HepG2 (cell line): Measurements from ENCODE around the gene MFRP. TPM values are rescaled to one million over a fixed set of nuclear protein-coding genes. Genes with fewer than 3 reads are reported as not detected.
A peak's percentile ranks its signal among the peaks of the same experiment; 100 is the strongest.

Source experiments
- ARID2 ChIP-seq: sonication (generic); formaldehyde crosslinking; IDR thresholded peaks from 2 replicates; pipeline ENCODE4 v1.8.1; 2022; ENCODE audit warnings: mild to moderate bottlenecking, missing genetic modification reagents, borderline replicate concordance
- FLYWCH1 ChIP-seq: sonication (generic); formaldehyde crosslinking; IDR thresholded peaks from 2 replicates; pipeline ENCODE4 v1.8.1; 2023; ENCODE audit warnings: mild to moderate bottlenecking, missing genetic modification reagents
- GATAD2A ChIP-seq: IDR thresholded peaks from 2 replicates; pipeline ENCODE4 v1.6.1; 2016
- HNRNPL ChIP-seq: fragments of 200-400 bp; formaldehyde crosslinking; IDR thresholded peaks from 2 replicates; pipeline ENCODE4 v1.6.1; 2017; ENCODE audit warnings: mild to moderate bottlenecking, low read depth, low read length
- HOXA5 ChIP-seq: sonication (generic); formaldehyde crosslinking; IDR thresholded peaks from 2 replicates; pipeline ENCODE4 v1.4.0; 2020; ENCODE audit warnings: missing genetic modification reagents
- IRX3 ChIP-seq: sonication (generic); formaldehyde crosslinking; IDR thresholded peaks from 2 replicates; pipeline ENCODE4 v1.8.1; 2023; ENCODE audit warnings: mild to moderate bottlenecking, low read depth, missing genetic modification reagents, borderline replicate concordance
- KAT8 ChIP-seq: IDR thresholded peaks from 2 replicates; pipeline ENCODE4 v1.6.1; 2016; ENCODE audit warnings: missing genetic modification reagents, missing compliant biosample characterization
- MXD3 ChIP-seq: IDR thresholded peaks from 2 replicates; pipeline ENCODE4 v1.6.1; 2016; ENCODE audit warnings: mild to moderate bottlenecking, missing biosample characterization, missing genetic modification reagents
- NR3C1 ChIP-seq: sonication (generic); formaldehyde crosslinking; IDR thresholded peaks from 2 replicates; pipeline ENCODE4 v1.4.0; 2020; ENCODE audit warnings: missing genetic modification reagents
- SALL1 ChIP-seq: sonication (generic); formaldehyde crosslinking; IDR thresholded peaks from 2 replicates; pipeline ENCODE4 v1.8.0; 2022; ENCODE audit warnings: mild to moderate bottlenecking, missing genetic modification reagents
- SIX1 ChIP-seq: sonication (generic); formaldehyde crosslinking; IDR thresholded peaks from 2 replicates; pipeline ENCODE4 v1.4.0; 2020; ENCODE audit warnings: missing genetic modification reagents, borderline replicate concordance
- SMAD9 ChIP-seq: sonication (generic); formaldehyde crosslinking; IDR thresholded peaks from 2 replicates; pipeline ENCODE4 v1.5.1; 2020; ENCODE audit warnings: mild to moderate bottlenecking, missing genetic modification reagents
- SMC3 ChIP-seq: IDR thresholded peaks from 2 replicates; pipeline ENCODE4 v1.6.1; 2011; ENCODE audit warnings: low read length, improper control_type of control experiment
- SRSF1 ChIP-seq: fragments of 200-400 bp; formaldehyde crosslinking; optimal IDR thresholded peaks from 2 replicates; pipeline ENCODE3; 2017; ENCODE audit warnings: mild to moderate bottlenecking, low read depth, low read length, moderate library complexity
- THAP11 ChIP-seq: IDR thresholded peaks from 2 replicates; pipeline ENCODE4 v1.6.1; 2016; ENCODE audit warnings: missing biosample characterization, missing genetic modification reagents
- TMF1 ChIP-seq: sonication (generic); formaldehyde crosslinking; IDR thresholded peaks from 2 replicates; pipeline ENCODE4 v1.8.1; 2022; ENCODE audit warnings: low read depth, missing genetic modification reagents
- ZMYM4 ChIP-seq: sonication (generic); formaldehyde crosslinking; IDR thresholded peaks from 2 replicates; pipeline ENCODE4 v1.8.1; 2023; ENCODE audit warnings: mild to moderate bottlenecking, missing genetic modification reagents
- ZNF598 ChIP-seq: sonication (generic); formaldehyde crosslinking; IDR thresholded peaks from 2 replicates; pipeline ENCODE4 v1.5.1; 2020; ENCODE audit warnings: mild to moderate bottlenecking, missing genetic modification reagents, borderline replicate concordance
- ZNF746 ChIP-seq: sonication (generic); formaldehyde crosslinking; IDR thresholded peaks from 2 replicates; pipeline ENCODE4 v1.8.0; 2022; ENCODE audit warnings: mild to moderate bottlenecking, missing genetic modification reagents
- ZNF816 ChIP-seq: sonication (generic); formaldehyde crosslinking; IDR thresholded peaks from 2 replicates; pipeline ENCODE4 v1.8.0; 2022; ENCODE audit warnings: missing genetic modification reagents, mild to moderate bottlenecking, borderline replicate concordance
- ZNF83 ChIP-seq: sonication (generic); formaldehyde crosslinking; IDR thresholded peaks from 2 replicates; pipeline ENCODE4 v1.4.0; 2020; ENCODE audit warnings: missing genetic modification reagents, mild to moderate bottlenecking, borderline replicate concordance
- polyA plus RNA-seq, 8 experiments: library from polyadenylated mRNA; depleted of rRNA in 3 of 8; stranded (reverse) in 7 of 8; unstranded in 1 of 8; fragments of >200 nt; fragmentation: Illumina TruSeq in 4 of 8; extraction: Trizol in 4 of 8; gene quantifications; 2 replicates each; pipeline versions ENCODE4 v1.2.1 to v1.2.3, GENCODE V29; 2011 to 2016; ENCODE audit warnings: low read depth in 4 of 8, missing spikeins in 1 of 8, mixed read lengths in 1 of 8; ENCODE audit not compliant: insufficient read depth in 1 of 8
- total RNA-seq, 5 experiments: library from RNA; depleted of rRNA; stranded (reverse); fragments of >200 nt; fragmentation: Illumina TruSeq; extraction: Trizol; gene quantifications; 2 replicates each; pipeline ENCODE4 v1.2.3, GENCODE V29; 2016; ENCODE audit warnings: low read depth in 1 of 5
- TF ChIP-seq, protein P1 (sequence below): sonication (generic); formaldehyde crosslinking; IDR thresholded peaks from 2 replicates; pipeline ENCODE4 v1.4.0; 2020; ENCODE audit warnings: missing genetic modification reagents, borderline replicate concordance

The MFRP gene
- total and polyA plus RNA-seq, 2 of the 13 experiments (the other 11 are each of a cell fraction or from before 2014, with no cell fraction given), result not detected

DNA sequence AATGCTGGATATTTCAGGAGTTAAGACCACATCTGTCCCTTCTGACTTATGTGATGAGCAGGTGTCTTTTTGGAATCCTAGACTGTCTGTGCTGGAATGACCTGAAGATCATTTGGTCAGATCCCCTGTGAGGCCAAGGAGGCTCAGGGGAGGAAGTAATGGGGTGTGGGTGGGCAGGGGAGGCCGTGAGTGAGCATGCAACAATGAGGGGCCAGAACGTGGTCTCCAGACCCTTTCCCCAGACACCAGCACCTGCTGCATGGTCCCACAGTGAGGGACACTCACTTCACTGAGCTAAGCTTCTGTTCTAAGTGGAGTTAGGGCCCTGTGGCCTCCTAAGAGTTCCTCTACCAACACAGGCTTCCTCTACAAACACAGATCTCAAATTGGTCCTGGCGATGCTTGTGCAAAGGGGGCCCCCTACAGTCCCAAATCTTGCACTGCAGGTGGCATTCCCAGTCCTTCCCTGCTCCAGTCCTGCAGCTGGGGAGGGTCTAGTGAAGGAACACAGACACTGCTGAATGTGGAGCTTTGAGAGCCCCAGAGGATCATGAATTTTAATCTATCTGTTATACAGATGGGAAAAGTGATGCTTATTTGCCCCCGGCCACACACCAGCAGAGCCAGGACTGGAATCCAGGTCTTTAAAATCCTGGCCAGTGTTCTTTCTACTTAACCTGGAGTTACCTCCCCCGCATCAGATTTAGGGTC lies 27.6 kb upstream of the MFRP start (continued):
- TF ChIP-seq HNRNPL (no peak), THAP11 (CRISPR knock-in tag) (no peak), ZNF816 (CRISPR knock-in tag) (no peak), IRX3 (CRISPR knock-in tag) (no peak), ZMYM4 (CRISPR knock-in tag) (0 out of 2 replicates have a peak, but pooled peaks have one; percentile 18), GATAD2A (peak; percentile 34; the same call in 1 of the 2 replicates), SRSF1 (no peak), NR3C1 (no peak), HOXA5 (CRISPR knock-in tag) (no peak), ZNF598 (CRISPR knock-in tag) (no peak), MXD3 (no peak), SIX1 (CRISPR knock-in tag) (no peak), TMF1 (CRISPR knock-in tag) (no peak), FLYWCH1 (no peak), ARID2 (CRISPR knock-in tag) (no peak), SALL1 (0 out of 2 replicates have a peak, but pooled peaks have one; percentile 11), SMAD9 (0 out of 2 replicates have a peak, but pooled peaks have one; percentile 46), KAT8 (CRISPR knock-in tag) (peak; percentile 41; the same call in 1 of the 2 replicates), ZNF83 (no peak), SMC3 (peak; percentile 87), ZNF746 (CRISPR knock-in tag) (no peak)
- TF ChIP-seq, protein P1, sequence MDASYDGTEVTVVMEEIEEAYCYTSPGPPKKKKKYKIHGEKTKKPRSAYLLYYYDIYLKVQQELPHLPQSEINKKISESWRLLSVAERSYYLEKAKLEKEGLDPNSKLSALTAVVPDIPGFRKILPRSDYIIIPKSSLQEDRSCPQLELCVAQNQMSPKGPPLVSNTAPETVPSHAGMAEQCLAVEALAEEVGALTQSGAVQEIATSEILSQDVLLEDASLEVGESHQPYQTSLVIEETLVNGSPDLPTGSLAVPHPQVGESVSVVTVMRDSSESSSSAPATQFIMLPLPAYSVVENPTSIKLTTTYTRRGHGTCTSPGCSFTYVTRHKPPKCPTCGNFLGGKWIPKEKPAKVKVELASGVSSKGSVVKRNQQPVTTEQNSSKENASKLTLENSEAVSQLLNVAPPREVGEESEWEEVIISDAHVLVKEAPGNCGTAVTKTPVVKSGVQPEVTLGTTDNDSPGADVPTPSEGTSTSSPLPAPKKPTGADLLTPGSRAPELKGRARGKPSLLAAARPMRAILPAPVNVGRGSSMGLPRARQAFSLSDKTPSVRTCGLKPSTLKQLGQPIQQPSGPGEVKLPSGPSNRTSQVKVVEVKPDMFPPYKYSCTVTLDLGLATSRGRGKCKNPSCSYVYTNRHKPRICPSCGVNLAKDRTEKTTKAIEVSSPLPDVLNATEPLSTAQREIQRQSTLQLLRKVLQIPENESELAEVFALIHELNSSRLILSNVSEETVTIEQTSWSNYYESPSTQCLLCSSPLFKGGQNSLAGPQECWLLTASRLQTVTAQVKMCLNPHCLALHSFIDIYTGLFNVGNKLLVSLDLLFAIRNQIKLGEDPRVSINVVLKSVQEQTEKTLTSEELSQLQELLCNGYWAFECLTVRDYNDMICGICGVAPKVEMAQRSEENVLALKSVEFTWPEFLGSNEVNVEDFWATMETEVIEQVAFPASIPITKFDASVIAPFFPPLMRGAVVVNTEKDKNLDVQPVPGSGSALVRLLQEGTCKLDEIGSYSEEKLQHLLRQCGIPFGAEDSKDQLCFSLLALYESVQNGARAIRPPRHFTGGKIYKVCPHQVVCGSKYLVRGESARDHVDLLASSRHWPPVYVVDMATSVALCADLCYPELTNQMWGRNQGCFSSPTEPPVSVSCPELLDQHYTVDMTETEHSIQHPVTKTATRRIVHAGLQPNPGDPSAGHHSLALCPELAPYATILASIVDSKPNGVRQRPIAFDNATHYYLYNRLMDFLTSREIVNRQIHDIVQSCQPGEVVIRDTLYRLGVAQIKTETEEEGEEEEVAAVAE (CRISPR knock-in tag), result peak; percentile 66; the same call in 1 of the 2 replicates
